Skin epidermis (tissue), 12 donors: ENCODE measurements around the gene RALGAPA1.
A peak's percentile ranks its signal among the peaks of the same experiment; 100 is the strongest.
"Not testable (repeated sequence)": the region's sequence is repeated elsewhere in the genome, so short reads cannot be mapped to it uniquely, and the experiment has no call there.

Source experiments
- H3K27ac ChIP-seq, 21 experiments: fragments of 200-600 bp; sonication (generic) in 11 of 21; one replicate each; pipeline ENCODE4 v1.5.0; 2020; ENCODE audit warnings: mild to moderate bottlenecking in 3 of 21, inconsistent platforms in 2 of 21, moderate library complexity in 2 of 21
- H3K4me3 ChIP-seq, 7 experiments: fragments of 200-600 bp; sonication (generic) in 2 of 7; one replicate each; pipeline ENCODE4 v1.5.0; 2020; ENCODE audit warnings: inconsistent platforms in 2 of 7, mild to moderate bottlenecking in 2 of 7, moderate library complexity in 1 of 7

RALGAPA1 gene

DNA sequence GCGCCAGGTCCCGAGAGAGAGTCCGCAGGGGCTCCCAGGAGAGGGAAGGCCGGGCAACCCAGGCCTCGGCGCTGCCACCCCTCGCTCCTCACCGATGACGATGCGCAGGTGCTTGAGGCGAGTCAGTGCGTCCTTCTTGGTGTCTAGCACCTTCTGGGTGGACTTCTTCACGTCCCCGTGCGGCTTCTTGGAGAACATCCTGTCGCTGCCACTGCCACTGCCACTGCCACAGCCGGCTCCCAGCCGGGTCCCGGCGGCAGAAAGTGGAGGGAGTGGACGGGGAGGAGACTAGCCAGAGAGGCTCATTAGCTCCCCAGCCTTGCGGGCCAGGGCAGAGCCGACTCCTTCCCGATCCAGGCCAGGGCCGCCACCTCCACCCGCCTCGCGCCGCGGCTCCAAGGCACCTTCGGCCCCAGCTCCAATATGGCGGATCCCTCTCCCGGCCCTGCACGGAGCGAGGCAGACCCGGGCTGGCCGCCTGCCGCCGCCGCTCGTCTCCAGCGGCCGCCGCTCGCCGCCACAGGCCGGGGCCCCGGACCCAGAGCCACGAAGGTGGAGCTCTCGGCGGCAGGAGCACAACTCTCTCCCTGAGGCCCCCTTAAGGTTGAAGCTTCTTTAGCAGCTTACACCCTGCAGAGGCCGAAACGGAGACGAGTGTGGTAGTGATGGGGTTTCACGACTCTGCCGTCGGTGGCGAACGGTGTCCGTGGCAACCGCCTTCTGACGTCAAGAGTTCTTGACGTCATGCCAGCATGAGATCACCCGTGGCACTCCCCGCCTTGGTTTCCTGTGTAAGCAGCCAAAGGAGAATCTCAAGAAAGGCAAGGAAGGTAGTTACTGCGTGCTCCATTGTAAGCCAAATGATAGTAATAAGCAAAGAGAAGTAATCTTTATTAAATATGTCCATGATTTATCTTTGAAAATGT, at the start of gene RALGAPA1:
Gene RALGAPA1, minus strand, starts transcription at position 658 of the 926 bp plus-strand sequence. Its CDS starts 460 bp downstream, at position 198.
- Histone ChIP-seq H3K4me3 (peak within 1 kb of the TSS; percentile 56 to 85 (median 74)), H3K27ac (peak within 1 kb of the TSS; percentile 56 to 97 (median 90))

DNA sequence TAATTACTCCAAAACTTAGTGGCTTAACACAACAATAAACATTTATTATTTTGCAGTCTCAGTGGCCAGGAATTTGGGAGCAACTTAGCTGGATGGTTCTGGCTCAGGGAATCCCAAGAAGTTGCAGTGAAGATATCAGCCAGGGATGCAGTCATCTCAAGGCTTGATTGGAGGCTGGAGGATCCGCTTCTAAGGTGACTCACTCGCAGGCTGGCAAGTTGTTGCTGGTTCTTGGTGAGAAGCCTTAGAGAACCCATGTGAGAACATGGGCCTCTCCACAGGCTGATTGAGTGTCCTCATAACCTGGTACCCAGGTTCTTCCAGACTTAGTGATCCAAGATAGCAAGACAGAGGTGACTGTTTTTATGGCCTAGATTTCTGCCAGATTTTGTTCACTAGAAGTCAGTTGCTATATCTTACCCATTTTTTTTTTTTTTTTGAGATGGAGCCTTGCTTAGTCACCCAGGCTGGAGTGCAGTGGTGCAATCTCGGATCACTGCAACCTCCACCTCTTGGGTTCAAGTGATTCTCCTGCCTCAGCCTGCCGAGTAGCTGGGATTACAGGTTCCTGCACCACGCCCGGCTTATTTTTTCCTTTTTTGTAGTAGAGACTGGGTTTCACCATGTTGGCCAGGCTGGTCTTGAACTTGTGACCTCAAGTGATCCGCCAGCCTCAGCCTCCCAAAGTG, 49.6 kb upstream of the RALGAPA1 start:
- no peak overlapping the region for H3K27ac ChIP-seq
- no peak overlapping the region for H3K4me3 ChIP-seq

DNA sequence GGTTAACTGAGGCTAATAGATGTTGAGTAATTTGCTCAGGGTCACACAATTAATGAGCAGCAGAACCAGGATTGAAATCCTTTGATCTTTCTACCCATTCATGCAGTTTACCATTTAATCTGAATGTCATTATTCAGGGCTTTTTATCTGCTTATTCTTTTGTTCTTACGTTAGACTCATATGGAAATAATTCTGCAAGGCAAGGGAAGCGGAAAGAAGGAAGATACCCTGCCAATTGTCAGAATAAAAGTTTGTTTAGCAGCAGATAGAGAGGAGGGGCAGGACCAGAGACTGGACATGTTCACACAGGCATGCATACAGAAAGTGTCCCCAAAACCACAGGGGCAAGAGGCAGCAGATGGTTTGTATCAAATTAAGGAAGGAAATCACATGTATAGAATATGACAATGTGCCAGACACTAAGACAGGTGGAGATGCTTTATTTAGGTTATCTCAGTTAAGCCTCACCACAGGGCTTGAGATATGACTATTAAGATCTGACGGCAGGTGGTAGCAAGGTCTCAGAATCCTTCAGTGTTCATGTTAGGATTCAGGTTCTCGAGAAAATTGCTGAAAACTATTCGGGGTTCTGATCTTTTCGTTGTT, 46.9 kb upstream of the RALGAPA1 start:
- Histone ChIP-seq H3K27ac (no peak overlapping the region), H3K4me3 (no peak overlapping the region)

DNA sequence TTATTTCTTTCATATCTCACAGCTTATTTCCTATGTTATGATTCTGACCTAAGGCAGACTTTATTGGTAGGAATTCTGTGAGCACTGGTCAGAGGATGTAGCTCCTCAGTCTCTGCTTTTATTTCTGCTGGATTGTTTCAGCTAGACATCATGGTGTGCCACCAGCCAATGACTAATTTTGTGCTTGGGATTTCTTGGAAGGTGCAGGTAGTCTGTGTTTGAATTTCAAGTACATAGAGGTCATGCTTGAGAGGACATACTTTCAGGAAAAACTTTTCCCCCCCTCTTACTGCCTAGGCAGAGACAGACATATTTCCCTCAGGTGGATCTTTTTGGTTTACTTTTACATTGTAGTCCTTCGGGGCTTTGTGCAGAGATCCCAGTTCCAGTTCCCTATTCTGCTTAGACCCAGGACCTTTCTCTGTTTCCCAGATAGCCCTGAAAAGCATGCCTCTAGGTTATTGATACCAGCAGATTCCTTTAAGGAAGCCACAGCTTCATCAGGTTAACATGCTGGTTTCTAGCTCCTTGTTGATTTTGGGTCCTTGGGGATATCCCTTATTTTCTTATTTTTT, 45.7 kb upstream of the RALGAPA1 start:
- H3K27ac ChIP-seq: no peak overlapping the region

DNA sequence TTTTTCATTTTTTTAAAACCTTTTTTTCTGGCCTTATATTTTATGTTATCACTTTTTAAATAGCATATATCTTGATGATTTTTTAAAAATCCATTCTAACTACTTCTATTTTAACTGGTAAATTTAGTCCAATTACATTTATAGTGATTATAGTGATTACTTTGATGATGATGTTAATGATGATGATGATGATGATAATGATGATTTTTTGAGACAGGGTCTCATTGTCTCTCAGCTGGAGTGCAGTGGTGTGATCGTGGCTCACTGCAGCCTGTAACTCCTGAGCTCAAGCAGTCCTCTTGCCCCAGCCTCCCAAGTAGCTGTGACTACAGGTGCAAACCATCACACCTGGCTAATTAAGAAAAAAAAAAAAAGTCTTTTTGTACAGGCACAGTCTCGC, 44.1 kb upstream of the RALGAPA1 start:
- Histone ChIP-seq H3K27ac (no peak overlapping the region), H3K4me3 (no peak overlapping the region)

More for the DNA sequence above, 45.7 kb upstream of the RALGAPA1 start:
- no peak overlapping the region for H3K4me3 ChIP-seq

DNA sequence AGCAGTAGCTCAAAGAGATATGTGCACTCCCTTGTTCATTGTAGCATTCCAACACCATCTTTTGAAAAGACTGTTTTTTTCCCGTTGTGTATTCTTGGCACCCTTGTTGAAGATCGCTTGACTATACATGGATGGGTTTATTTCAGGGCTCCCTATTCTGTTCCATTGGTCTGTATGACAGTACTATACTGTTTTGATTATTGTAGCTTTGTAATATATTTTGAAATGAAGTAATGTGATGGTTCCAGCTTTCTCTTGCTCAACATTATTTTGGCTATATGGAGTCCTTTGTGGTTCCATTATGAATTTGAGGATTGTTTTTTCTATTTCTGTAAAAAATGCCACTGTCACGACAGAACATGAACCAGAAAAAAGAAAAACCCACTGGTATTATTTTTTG, 42.7 kb upstream of the RALGAPA1 start:
- no peak overlapping the region for H3K27ac ChIP-seq

DNA sequence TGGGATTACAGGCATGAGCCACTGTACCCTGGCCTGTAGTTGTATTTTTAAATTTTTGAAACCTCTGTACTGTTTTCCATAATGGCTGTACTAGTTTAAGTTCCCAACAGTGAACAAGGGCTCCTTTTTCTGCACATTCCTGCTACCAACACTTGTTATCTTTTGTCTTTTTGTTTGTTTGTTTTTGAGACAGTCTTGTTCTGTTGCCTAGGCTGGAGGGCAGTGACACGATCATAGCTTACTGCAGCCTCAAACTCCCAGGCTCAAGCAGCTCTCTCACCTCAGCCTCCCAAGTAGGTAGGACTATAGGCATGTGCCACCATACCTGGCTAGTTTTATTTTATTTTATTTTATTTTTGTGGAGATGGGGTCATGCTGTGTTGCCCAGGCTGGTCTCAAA, 40.0 kb upstream of the RALGAPA1 start:
- Histone ChIP-seq H3K4me3 (no peak overlapping the region), H3K27ac (no peak overlapping the region)

More for the DNA sequence above, 42.7 kb upstream of the RALGAPA1 start:
- H3K4me3 ChIP-seq: no peak overlapping the region

DNA sequence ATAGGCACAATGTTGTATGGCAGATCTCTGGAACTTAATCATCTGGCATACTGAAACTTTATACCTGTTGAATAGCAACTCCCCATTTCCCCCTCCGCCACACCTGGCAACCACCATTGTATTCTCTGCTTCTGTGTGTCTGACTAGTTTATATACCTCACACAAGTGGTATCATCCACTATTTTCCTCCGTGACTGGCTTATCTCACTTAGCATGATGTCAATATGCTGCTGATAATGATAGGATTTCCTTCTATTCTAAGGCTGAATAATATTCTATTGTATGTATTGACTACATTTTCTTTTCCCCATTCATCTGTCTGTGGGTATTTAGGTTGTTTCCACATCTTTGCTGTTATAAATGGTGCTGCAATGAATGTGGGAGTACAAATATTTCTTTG, 38.5 kb upstream of the RALGAPA1 start:
- H3K4me3 ChIP-seq: no peak overlapping the region
- no peak overlapping the region for H3K27ac ChIP-seq

DNA sequence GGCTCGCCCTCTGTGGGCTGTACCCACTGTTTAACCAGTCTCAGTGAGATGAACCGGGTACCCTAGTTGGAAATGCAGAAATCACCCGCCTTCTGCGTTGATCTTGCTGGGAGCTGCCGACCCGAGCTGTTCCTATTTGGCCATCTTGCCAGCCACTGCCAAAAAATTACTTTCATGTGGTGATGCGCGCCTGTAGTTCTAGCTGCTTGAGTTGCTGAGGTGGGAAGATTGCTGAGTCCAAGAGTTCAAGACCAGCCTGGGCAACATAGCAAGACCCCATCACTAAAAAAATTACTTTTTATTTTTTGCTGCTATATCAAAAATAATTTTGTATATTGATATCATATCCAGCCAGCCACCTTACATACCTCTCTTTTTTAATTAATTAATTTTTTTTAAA, 35.4 kb upstream of the RALGAPA1 start:
- H3K27ac ChIP-seq: no peak overlapping the region
- no peak overlapping the region for H3K4me3 ChIP-seq

DNA sequence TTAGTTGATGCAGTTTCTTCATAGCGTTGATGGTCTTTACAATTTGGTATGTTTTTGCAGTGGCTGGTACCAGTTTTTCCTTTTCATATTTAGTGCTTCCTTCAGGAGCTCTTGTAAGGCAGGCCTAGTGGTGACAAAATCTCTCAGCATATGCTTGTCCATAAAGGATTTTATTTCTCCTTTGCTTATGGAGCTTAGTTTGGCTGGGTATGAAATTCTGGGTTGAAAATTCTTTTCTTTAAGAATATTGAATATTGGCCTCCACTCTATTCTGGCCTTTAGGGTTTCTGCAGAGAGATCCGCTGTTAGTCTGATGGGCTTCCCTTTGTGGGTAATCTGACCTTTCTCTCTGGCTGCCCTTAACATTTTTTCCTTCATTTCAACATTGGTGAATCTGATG, 33.1 kb upstream of the RALGAPA1 start:
- not testable (repeated sequence) for H3K4me3 ChIP-seq, H3K27ac ChIP-seq

DNA sequence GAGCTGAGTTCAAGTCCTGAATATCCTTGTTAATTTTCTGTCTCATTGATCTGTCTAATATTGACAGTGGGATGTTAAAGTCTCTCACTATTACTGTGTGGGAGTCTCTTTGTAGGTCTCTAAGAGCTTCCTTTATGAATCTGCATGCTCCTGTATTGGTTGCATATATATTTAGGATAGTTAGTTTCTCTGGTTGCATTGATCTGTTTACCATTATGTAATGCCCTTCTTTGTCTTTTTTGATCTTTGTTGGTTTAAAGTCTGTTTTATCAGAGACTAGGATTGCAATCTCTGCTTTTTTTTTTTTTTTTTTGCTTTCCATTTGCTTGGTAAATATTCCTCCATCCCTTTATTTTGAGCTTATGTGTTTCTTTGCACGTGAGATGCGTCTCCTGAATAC, 32.6 kb upstream of the RALGAPA1 start:
- not testable (repeated sequence) for H3K4me3 ChIP-seq, H3K27ac ChIP-seq

DNA sequence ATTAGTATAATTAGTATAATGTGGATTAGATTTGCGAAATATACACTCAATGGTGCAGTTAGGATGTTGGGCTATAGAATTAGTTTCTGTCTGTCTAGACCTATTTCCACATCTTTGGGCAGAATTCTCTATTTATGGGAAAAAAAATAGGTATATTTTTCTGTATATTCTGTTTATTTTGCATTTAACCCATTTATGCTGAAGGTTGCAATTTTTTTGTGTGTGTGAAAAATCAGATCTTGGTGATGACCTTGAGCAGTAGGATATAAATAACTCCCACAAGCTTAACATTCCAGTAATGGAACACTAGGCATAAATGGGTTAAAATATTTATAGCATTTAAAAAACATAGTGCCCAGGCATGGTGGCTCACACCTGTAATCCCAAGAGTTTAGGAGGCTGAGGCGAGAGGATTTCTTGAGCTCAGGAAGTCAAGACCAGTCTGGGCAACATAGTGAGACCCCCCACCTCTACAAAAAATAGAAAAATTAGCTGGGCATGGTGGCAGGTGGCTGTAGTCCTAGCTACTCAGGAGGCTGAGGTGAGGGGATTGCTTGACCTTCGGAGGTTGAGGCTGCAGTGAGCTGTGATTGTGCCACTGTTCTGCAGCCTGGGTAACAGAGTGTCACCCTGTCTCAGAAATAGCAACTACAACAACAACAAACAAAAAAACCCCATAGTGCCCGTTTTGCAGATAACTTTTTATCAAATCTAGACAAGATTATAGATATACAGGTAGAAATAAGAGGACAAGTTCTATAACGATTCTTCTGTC, 26.3 kb upstream of the RALGAPA1 start:
- H3K27ac ChIP-seq: no peak overlapping the region
- H3K4me3 ChIP-seq: no peak overlapping the region

DNA sequence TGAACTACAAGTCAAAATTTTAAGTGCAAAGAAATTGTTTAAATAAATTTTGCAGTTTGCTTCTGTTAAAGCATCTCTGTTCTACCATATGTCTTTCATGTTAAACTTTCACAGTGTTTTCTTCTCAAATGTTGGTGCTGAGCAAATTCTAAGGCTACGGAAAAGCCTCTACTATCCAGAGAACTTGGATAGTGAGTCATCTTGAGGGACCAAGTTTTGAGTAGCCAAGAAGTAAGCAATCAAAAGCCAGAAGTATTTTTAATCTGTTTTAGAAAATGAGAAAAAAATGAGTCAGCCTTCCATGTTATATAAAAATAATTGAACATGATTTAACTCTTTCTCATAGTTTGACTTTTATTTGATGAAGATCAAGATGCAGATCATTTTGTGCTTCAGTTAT, 20.4 kb upstream of the RALGAPA1 start:
- no peak overlapping the region for H3K27ac ChIP-seq
- no peak overlapping the region for H3K4me3 ChIP-seq

DNA sequence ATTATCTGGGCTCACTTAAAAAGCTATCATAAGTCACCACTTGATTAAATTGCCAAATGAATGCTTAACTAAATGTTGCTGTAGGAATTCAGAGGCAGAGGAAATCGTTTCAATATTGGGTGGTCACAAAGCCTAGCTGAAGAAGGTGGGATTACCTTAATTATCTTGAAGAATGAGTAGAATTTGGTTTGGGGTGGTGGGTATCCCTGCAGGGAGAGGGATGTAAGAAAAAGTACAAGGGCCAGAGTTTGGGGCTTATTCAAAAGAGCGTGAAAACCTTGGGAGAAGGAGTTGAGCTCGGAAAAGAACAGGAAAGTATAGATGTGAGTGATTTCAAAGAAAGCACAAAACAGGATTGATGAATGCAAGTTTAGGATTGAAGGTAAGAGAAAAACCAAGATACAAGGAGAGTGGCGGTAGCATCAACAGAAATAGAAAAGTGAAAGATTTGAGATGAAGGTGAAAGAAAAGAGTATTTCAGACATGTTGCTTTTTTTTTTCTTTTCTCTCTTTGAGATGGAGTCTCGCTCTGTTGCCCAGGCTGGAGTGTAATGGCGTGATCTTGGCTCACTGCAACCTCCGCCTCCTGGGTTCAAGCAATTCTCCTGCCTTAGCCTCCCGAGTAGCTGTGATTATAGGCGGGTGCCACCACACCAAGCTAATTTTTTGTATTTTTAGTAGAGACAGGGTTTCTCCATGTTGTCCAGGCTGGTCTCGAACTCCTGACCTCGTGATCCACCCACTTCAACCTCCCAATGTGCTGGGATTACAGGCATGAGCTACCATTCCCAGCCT, 18.8 kb upstream of the RALGAPA1 start:
- no peak overlapping the region for H3K4me3 ChIP-seq
- H3K27ac ChIP-seq: no peak overlapping the region

DNA sequence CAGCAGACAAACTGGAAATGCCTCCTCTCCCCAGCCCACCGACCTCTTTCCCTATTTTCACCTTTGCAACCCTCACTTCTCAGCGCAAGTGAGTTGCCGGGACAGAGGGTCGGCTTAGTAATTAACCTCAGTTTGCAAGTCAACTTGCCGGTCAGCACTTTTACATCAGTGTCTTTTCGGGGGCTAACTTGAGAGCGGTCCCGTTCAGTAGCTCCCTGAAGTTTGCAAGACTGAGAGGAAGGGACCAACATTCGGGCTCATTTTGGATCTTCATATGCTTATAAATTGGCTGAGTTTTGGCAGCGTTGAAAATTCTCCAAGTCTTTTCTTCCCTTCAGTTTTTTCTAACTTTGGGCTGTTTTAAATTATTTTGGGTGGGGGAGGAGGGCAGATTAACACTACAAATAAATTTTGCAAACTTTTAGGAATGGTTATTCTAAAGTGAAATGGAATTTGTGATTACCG, 17.9 kb upstream of the RALGAPA1 start:
- H3K27ac ChIP-seq: peak overlapping the region in 19 of 21 experiments; percentile 83 to 99 (median 95)
- H3K4me3 ChIP-seq: peak overlapping the region; percentile 73 to 95 (median 83)

DNA sequence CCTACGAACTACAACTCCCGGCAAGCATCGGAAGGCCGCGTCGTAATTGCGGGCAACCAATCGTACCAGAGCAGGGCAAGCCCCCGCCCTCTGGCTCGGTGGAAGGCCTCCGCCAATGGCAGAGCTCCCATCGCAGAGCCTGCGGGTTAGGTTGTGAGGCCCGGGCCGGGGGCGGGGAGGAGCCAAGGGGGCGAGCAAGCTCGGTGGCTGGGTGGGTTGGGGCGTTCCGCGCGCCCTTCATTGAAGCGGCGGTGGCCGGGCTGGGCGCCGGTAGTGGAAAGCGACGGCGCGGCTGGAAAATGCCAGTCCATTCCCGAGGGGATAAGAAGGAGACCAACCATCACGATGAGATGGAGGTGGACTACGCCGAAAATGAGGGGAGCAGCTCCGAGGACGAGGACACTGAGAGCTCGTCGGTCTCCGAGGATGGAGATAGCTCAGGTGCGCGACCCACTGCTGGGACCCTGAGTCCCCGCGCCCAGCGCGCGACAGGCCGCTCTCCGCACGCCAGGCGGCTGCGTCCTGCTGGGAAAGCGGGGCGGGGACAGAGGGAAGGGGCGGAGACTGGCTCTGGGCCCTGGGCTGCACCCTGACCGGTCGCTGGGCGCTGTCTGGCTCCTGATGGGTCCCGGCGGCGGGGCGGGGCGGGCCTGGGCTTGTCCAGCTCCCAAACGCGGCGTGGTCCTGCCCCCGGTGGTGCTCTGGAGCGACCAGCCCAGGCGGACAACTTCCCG, 17.3 kb upstream of the RALGAPA1 start, which contains the start of gene BRMS1L:
Gene BRMS1L, plus strand, starts transcription at position 121 of the 734 bp plus-strand sequence. Its CDS starts 179 bp downstream, at position 300.
- H3K4me3 ChIP-seq: peak within 1 kb of the TSS; percentile 73 to 95 (median 83)
- H3K27ac ChIP-seq: peak within 1 kb of the TSS; percentile 83 to 99 (median 93)

DNA sequence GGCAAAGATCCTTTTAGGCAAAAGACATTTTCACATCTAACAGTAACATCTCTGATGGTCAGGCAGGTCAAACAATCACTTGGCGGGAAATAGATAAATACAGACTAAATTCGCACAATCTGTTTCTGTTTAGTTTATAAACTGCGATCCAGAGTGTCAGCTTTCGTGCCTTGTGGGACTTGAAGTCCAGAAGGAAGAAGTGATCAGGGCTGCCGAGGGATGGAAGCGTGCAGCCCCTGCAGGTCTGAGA, 16.8 kb upstream of the RALGAPA1 start:
- Histone ChIP-seq H3K4me3 (peak overlapping the region; percentile 73 to 95 (median 83)), H3K27ac (peak overlapping the region in 8 of 21 experiments; percentile 18 to 96 (median 85))
